Stimulated activated CD8-positive, alpha-beta memory T cell treated with anti-CD3 and anti-CD28 coated beads, Interleukin-4, amount 100 ng/mL, for 4 hours (primary cell): ENCODE results near the gene AMTN.

Experiments
- DNase-seq, 2 donors: peaks; one replicate each; pipeline ENCODE4 v3.0.0-alpha.2; 2020; ENCODE audit warnings: low read depth in 2 of 2, low spot score in 1 of 2

Gene AMTN

DNA sequence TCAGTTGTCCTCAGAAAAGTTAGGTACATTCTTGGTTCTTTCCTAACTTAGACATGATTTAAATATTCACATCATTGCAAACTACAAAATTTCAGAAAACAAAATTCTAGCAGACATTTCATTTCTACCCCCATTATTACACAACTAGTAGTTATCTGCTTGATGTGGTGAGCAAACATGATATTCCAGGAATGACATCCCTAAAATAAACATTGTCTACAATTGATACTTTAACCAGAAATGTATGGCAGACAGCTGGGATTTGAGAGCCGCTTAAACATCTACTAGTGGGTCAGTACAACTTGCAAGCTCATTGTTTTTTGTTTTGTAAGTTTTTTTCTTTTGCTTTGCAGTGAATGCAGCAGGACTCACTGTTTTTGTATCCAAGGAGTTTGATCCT lies 41.6 kb downstream of the AMTN start:
- DNase-seq = no peak

DNA sequence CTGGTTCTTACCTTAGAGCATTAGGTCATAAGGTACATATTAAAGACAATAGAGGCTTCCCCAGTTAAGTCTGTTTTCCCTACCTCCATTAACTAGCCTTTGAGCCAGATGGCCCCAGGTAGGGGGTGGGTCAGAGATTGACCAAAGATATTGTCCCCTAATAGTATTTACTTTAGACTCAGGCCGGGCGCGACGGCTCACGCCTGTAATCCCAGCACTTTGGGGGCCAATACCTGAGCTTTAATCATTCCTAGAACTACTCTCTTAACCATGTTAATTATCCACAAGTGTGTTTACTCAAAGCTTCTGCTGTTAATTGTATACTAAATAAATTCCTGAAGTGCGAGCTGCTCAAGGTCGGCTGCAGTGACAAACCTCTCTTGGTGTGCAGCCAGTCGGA lies 45.7 kb downstream of the AMTN start:
- no peak for DNase-seq

DNA sequence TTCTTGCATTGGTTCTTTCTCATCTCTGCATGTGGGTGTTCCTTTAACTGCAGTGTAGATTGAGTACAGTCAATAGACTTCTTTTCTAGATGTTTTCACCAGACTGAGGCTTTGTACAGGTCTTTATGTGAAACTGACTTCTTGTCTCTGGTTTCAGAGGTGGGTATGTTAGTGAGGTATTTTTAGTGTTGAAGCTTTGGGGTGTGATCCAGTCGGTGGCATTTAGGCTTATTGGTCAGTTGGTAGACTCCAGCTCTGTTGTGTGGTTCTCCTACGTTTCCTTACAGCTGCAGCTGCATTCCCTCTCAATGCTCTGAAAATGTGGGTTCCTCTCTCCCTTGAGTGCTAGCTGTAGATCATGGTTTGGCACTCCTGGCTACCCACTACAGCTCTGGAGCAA lies 52.4 kb downstream of the AMTN start:
- DNase-seq = no peak

DNA sequence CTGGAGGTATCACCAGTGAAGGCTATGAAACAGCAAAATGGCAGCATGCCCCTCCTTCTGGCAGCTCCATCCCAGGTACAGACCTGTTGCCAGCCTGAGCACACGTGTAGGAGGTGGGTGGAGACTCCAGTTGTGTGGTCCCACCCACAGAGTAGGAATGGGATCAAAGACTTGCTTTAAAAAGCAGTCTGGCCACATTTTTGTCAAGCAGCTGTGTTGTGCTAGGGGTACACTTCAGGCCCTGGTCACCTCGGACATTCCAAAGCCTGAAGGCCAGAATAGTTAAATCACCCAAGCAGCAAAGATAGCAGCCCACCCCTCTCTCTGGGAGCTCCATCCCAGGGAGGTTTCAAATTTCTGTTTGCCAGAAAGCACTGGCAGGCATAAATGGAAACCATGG lies 53.4 kb downstream of the AMTN start:
- no peak for DNase-seq

DNA sequence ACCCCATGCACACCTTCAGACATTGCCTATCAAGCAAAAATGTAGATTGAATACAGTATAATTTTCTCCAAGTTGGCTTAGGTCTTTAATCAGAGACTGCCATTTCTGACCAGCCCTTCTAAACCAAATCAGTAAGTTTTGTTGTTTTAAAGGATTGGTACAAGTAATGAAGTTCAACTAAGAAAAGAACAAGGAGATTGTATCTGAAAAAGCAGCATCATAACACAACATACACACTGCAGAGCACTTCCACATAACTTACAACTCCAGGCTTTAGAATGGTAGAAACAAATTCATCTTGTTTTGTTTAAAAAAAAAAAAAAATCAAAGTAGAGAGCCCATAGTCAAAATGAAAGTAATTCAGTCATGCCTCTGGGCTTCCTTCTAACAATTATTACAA lies 57.6 kb downstream of the AMTN start:
- no peak for DNase-seq

DNA sequence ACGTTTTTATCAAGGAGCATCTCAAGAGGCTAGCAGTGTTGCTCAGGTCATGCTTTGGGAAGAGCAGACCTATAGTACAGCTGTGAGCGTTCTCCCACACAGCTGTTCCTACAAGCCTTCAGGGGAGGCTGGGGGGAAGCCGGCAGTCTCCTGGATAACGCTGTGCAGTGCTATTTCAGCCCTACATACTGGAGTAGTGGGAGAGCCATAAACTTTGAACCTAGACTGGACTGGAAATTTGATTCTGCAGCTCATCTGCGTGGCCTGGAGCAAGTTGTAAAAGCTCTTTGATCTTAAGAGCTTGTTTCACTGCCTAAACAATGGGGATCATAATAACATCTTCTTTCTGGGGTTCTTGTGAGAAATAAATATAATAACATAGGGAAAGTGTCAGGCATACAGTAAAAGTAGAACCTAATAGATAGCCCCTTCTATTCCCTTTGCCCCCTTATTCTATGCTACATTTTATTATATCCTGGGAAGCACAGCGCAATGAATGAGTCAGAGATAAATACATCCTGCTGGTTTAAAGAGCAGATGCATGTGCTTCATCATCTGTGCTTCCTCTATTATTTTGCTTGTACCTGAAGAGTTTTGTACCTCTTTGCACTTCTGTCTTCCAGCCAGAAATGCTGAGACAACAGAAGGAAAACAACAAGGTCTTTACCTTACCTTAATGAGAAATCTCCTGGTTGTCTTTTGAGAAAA lies 59.0 kb downstream of the AMTN start:
- DNase-seq = no peak

DNA sequence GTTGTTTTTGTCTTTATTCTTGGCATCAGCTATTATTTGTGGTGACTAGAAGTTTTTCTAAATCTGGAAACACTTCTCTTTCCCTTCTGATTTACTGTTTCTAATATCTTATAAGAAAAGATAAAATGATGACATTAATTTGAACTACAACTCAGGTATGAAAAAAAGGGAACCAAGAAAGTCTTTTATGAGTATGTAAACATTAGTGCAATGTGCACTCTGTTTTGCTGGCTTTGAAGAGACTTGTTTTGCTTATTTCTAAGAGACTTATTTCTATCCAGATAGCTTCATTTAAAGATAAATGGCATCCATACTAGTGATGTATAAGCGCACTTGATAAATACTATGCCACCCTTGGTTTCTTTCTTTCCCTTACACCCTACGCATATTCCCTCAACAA lies 63.6 kb downstream of the AMTN start:
- no peak for DNase-seq
